DMS114 treated with DMSO at 0.1 percent for 48 hours (cell line): ENCODE data around the gene OTOA.
"Not testable (repeated sequence)": the region's sequence is repeated elsewhere in the genome, so short reads cannot be mapped to it uniquely, and the experiment has no call there.

ENCODE experiments used
- DNase-seq: peaks from one replicate; lab custom pipeline; 2025; ENCODE audit not compliant: unreplicated experiment; lab: John Stamatoyannopoulos, UW

Gene OTOA

GRCh38 chr16:21719283-21719682 is 55.5 kb downstream of the OTOA start:
- DNase-seq, result no peak

GRCh38 chr16:21720533-21720932 is 56.8 kb downstream of the OTOA start:
- DNase-seq, result no peak

GRCh38 chr16:21722771-21723455 is 59.1 kb downstream of the OTOA start:
- no peak for DNase-seq

GRCh38 chr16:21723532-21723931 is 59.8 kb downstream of the OTOA start:
- no peak for DNase-seq

GRCh38 chr16:21727344-21727743 is 63.6 kb downstream of the OTOA start:
- no peak for DNase-seq

GRCh38 chr16:21731233-21731632 is 67.5 kb downstream of the OTOA start:
- DNase-seq, result not testable (repeated sequence)

- not testable (repeated sequence) for DNase-seq
Measured at GRCh38 chr16:21740637-21741036, 76.9 kb downstream of the OTOA start.

GRCh38 chr16:21756192-21757079 is 92.7 kb downstream of the OTOA start:
- DNase-seq, result not testable (repeated sequence)

- DNase-seq, result not testable (repeated sequence)
Measured at GRCh38 chr16:21757080-21757671, 93.4 kb downstream of the OTOA start.

- not testable (repeated sequence) for DNase-seq
Measured at GRCh38 chr16:21768280-21768679, 104.5 kb downstream of the OTOA start.

- not testable (repeated sequence) for DNase-seq
Measured at GRCh38 chr16:21768810-21769209, 105.0 kb downstream of the OTOA start.

GRCh38 chr16:21769284-21769683 is 105.5 kb downstream of the OTOA start:
- DNase-seq, result not testable (repeated sequence)

GRCh38 chr16:21770584-21770983 is 106.8 kb downstream of the OTOA start:
- not testable (repeated sequence) for DNase-seq

GRCh38 chr16:21772547-21773206 is 108.9 kb downstream of the OTOA start:
- DNase-seq, result not testable (repeated sequence)

- not testable (repeated sequence) for DNase-seq
Measured at GRCh38 chr16:21773207-21773553, 109.4 kb downstream of the OTOA start.

GRCh38 chr16:21780525-21780924 is 116.8 kb downstream of the OTOA start:
- not testable (repeated sequence) for DNase-seq

GRCh38 chr16:21790506-21790905 is 126.7 kb downstream of the OTOA start:
- not testable (repeated sequence) for DNase-seq

- not testable (repeated sequence) for DNase-seq
Measured at GRCh38 chr16:21793310-21793709, 129.5 kb downstream of the OTOA start.

GRCh38 chr16:21798601-21799000 is 134.8 kb downstream of the OTOA start:
- not testable (repeated sequence) for DNase-seq

- DNase-seq, result peak; percentile 21
Measured at GRCh38 chr16:21801538-21802374, 138.0 kb downstream of the OTOA start.
